CD8-positive, alpha-beta memory T cell (primary cell): ENCODE measurements around the gene SORCS2. TPM values are rescaled to one million over a fixed set of nuclear protein-coding genes. Genes with fewer than 3 reads are reported as not detected.

Experiments
- CTCF ChIA-PET: fragments of 350-600 bp; sonication (Branson Sonifier 250); formaldehyde crosslinking; loops from one replicate; lab custom pipeline; 2021; ENCODE audit warnings: antibody characterized with exemption; lab: Charles Lee
- POLR2A ChIA-PET: fragments of 350-600 bp; sonication (Branson Sonifier 250); formaldehyde crosslinking; loops from one replicate; lab custom pipeline; 2021; ENCODE audit warnings: antibody characterized with exemption; lab: Charles Lee
- DNase-seq, 5 donors: peaks; one replicate each; pipeline versions ENCODE4 v3.0.0 to v3.0.0-alpha.2; 2020 to 2022; ENCODE audit warnings: mixed read lengths in 1 of 5
- H3K27ac ChIP-seq: one replicate; pipeline ENCODE4 v1.7.0; 2013; ENCODE audit warnings: low read depth, mild to moderate bottlenecking, low read length, moderate library complexity
- H3K27me3 ChIP-seq: 2 replicates; pipeline ENCODE4 v1.7.0; 2013; ENCODE audit warnings: low read length, mild to moderate bottlenecking; ENCODE audit not compliant: insufficient read depth, poor library complexity, severe bottlenecking
- H3K36me3 ChIP-seq: 2 replicates; pipeline ENCODE4 v1.7.0; 2013; ENCODE audit warnings: mild to moderate bottlenecking, low read length, moderate library complexity; ENCODE audit not compliant: insufficient read depth
- H3K4me1 ChIP-seq: 2 replicates; pipeline ENCODE4 v1.7.0; 2013; ENCODE audit warnings: mild to moderate bottlenecking, low read length, moderate library complexity; ENCODE audit not compliant: insufficient read depth
- H3K4me3 ChIP-seq: 2 replicates; pipeline ENCODE4 v1.7.0; 2013; ENCODE audit warnings: mild to moderate bottlenecking, low read length
- H3K9me3 ChIP-seq: 2 replicates; pipeline ENCODE4 v1.7.0; 2013; ENCODE audit warnings: mild to moderate bottlenecking, low read length
- H3K27ac Mint-ChIP-seq, 8 donors: one replicate each; pipeline ENCODE4 v1.8.0; 2020 to 2021; ENCODE audit warnings: mixed read lengths in 8 of 8, mild to moderate bottlenecking in 6 of 8, inconsistent platforms in 3 of 8, moderate library complexity in 3 of 8
- H3K27me3 Mint-ChIP-seq, 2 donors: one replicate each; pipeline ENCODE4 v1.8.0; 2020 to 2021; ENCODE audit warnings: mixed read lengths in 2 of 2, mild to moderate bottlenecking in 1 of 2, moderate library complexity in 1 of 2
- H3K36me3 Mint-ChIP-seq, 3 donors: one replicate each; pipeline ENCODE4 v1.8.0; 2020 to 2021; ENCODE audit warnings: mixed read lengths in 3 of 3, inconsistent platforms in 1 of 3, mild to moderate bottlenecking in 1 of 3
- H3K4me1 Mint-ChIP-seq, 3 donors: one replicate each; pipeline ENCODE4 v1.8.0; 2020 to 2021; ENCODE audit warnings: mixed read lengths in 3 of 3, inconsistent platforms in 1 of 3, mild to moderate bottlenecking in 1 of 3
- H3K4me3 Mint-ChIP-seq, 7 donors: one replicate each; pipeline ENCODE4 v1.8.0; 2020 to 2021; ENCODE audit warnings: mixed read lengths in 7 of 7, mild to moderate bottlenecking in 6 of 7, moderate library complexity in 4 of 7, inconsistent platforms in 2 of 7
- H3K9me3 Mint-ChIP-seq, 5 donors: one replicate each; pipeline ENCODE4 v1.8.0; 2020 to 2022; ENCODE audit warnings: mixed read lengths in 5 of 5, mild to moderate bottlenecking in 3 of 5, moderate library complexity in 2 of 5, inconsistent platforms in 1 of 5
- polyA plus RNA-seq: library from polyadenylated mRNA; unstranded; fragments of 300-500 nt; fragmentation: Illumina TruSeq; gene quantifications from one replicate; pipeline ENCODE4 v1.2.3, GENCODE V29; 2021
- total RNA-seq, 2 experiments: library from RNA; stranded (reverse); gene quantifications; one replicate each; pipeline ENCODE4 v1.2.3, GENCODE V29; 2021

SORCS2 gene
- total and polyA plus RNA-seq, 3 experiments from 2014 or later = not detected

DNA sequence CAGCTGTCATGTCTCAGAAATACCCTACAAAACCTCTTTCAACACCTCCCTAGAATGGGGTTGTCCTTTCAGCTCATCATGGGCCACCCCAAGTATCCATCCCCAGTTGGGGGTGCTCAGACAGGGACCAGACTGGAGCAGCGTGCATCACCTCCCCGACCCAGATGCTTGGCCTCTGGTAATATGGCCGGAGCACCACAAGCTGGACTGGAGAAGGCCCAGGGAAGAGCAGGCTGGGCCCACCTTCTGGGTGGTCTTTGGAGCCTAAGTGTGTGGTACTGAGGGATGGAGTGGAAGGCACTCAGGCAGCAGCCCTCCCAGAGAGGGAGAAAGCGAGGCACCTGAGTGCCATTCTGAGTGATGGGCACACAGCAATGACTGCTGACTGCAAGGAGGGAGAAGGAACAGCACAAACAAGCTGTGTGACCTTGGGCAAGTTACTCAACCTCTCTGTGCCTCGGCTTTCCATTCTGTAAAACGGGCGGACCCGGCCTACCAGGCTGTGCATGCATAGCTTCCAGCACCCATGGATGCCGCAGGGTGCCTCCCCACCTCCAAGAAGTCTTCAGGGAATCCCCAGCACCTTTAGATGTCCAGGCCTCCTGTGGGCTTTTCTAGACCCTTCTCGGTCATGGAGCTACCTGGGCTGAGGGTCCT is 519.1 kb downstream of the SORCS2 start:
- Mint-ChIP-seq H3K36me3 (no peaks in the 10 kb centered on the region), H3K4me3 (no peak overlapping the region), H3K9me3 (peaks cover 0 to 2% (median 0%) of the 10 kb centered on the region in 5 donors), H3K27ac (peak overlapping the region in 1 of 8 donors; percentile 91), H3K27me3 (peaks cover 0 to under 1% of the 10 kb centered on the region in 2 donors), H3K4me1 (no peaks in the 10 kb centered on the region)
- H3K4me1 ChIP-seq = no peaks in the 10 kb centered on the region
- H3K36me3 ChIP-seq = no peaks in the 10 kb centered on the region
- no peaks in the 10 kb centered on the region for H3K27me3 ChIP-seq
- H3K9me3 ChIP-seq = no peaks in the 10 kb centered on the region
- H3K27ac ChIP-seq = no peak overlapping the region
- ChIA-PET POLR2A (no interaction called here), CTCF (no interaction called here)
- H3K4me3 ChIP-seq = no peak overlapping the region
- peak in 1 of 5 donors; percentile 33 for DNase-seq

DNA sequence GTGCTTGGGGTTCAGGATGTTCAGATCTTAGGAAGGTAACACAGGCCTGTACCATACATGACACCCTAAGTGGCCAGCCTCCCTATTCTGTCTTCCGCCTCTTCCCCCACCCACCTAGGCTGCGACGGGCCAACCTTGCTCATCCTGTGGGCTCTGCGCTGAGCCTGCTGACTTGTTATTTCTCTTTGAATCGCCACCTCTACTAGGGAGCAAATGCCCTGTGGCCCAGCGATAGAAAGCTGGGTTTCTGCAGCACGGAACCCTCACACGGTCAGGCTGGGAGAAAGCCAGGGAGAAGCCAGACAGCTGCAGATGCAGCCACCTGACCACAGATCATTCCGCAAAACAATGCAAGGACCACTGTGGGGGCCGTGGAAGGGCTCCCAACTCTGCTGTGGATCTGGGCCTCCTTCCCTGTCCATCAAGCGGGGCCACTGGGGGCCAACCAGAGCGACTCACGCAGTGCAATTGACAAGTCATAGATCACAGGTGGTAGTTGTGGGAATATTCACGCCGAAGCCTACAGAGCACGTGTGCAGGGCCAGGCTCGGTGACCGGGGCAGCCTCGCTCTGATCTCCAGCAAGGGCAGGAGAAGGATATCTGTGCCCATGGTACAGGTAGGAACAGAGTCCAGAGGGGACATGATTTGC is 519.8 kb downstream of the SORCS2 start:
- Mint-ChIP-seq H3K4me1 (no peaks in the 10 kb centered on the region), H3K9me3 (peaks cover 0 to 2% (median 0%) of the 10 kb centered on the region in 5 donors), H3K4me3 (no peak overlapping the region), H3K27me3 (peaks cover 0 to 5% of the 10 kb centered on the region in 2 donors), H3K36me3 (no peaks in the 10 kb centered on the region), H3K27ac (peak overlapping the region in 1 of 8 donors; percentile 8)
- no peaks in the 10 kb centered on the region for H3K4me1 ChIP-seq
- H3K27ac ChIP-seq = no peak overlapping the region
- H3K27me3 ChIP-seq = no peaks in the 10 kb centered on the region
- H3K9me3 ChIP-seq = no peaks in the 10 kb centered on the region
- DNase-seq = peak in 1 of 5 donors; percentile 15
- ChIA-PET POLR2A (no interaction called here), CTCF (no interaction called here)
- H3K4me3 ChIP-seq = no peak overlapping the region
- no peaks in the 10 kb centered on the region for H3K36me3 ChIP-seq

DNA sequence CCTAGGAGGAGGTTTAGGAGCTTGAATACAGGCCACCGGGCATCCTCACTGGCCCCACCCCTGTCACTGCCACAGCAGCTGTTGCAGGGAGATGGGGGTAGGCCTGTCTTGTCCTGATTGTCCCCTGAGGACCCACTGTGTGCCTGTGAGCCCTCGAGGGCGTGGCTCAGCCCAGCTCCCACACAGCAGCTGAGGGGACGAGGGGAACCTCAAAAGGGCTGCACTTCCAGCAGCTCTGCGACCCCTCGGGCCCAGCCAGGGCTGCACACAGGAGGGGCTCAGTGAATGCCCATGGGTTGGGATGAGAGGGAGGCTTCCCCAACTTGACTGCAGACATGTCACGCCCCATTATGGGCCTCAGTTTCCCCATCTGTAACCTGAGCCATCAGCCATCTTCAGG is 521.4 kb downstream of the SORCS2 start:
- Mint-ChIP-seq H3K4me3 (no peak overlapping the region), H3K27ac (peak overlapping the region in 1 of 8 donors; percentile 54), H3K4me1 (no peaks in the 10 kb centered on the region), H3K9me3 (peaks cover 0 to 2% (median 0%) of the 10 kb centered on the region in 5 donors), H3K36me3 (no peaks in the 10 kb centered on the region), H3K27me3 (peaks cover 0 to 19% of the 10 kb centered on the region in 2 donors)
- no peaks in the 10 kb centered on the region for H3K36me3 ChIP-seq
- H3K27ac ChIP-seq = no peak overlapping the region
- DNase-seq = peak in 1 of 5 donors; percentile 35
- CTCF ChIA-PET = no interaction called here
- H3K4me3 ChIP-seq = no peak overlapping the region
- H3K4me1 ChIP-seq = no peaks in the 10 kb centered on the region
- POLR2A ChIA-PET = no interaction called here
- no peaks in the 10 kb centered on the region for H3K27me3 ChIP-seq
- no peaks in the 10 kb centered on the region for H3K9me3 ChIP-seq

DNA sequence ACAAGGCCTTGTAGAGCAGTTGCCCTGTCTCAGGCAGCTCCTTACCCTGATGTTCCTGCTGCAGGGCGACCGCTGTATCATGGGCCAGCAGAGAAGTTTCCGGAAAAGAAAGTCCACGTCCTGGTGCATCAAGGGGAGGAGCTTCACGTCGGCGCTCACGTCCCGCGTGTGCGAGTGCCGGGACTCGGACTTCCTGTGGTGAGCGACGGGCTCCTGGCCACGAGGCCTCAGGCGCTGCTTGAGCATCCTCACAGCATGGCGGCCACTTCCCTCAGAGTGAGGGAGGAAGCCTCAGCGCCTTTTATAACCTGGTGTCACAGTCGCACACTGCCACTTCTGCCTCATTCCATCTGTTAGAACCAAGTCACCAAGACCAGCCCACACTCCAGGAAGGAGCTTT is 521.8 kb downstream of the SORCS2 start:
- ChIA-PET POLR2A (no interaction called here), CTCF (no interaction called here)
- Histone ChIP-seq H3K9me3 (no peaks in the 10 kb centered on the region), H3K27ac (no peak overlapping the region), H3K4me3 (no peak overlapping the region), H3K27me3 (no peaks in the 10 kb centered on the region), H3K4me1 (no peaks in the 10 kb centered on the region), H3K36me3 (no peaks in the 10 kb centered on the region)
- no peaks in the 10 kb centered on the region for H3K4me1 Mint-ChIP-seq
- H3K4me3 Mint-ChIP-seq = no peak overlapping the region
- H3K27me3 Mint-ChIP-seq = peaks cover 0 to 23% of the 10 kb centered on the region in 2 donors
- H3K27ac Mint-ChIP-seq = no peak overlapping the region
- DNase-seq = peak in 1 of 5 donors; percentile 31
- H3K9me3 Mint-ChIP-seq = peaks cover 0 to 2% (median 0%) of the 10 kb centered on the region in 5 donors
- H3K36me3 Mint-ChIP-seq = no peaks in the 10 kb centered on the region

DNA sequence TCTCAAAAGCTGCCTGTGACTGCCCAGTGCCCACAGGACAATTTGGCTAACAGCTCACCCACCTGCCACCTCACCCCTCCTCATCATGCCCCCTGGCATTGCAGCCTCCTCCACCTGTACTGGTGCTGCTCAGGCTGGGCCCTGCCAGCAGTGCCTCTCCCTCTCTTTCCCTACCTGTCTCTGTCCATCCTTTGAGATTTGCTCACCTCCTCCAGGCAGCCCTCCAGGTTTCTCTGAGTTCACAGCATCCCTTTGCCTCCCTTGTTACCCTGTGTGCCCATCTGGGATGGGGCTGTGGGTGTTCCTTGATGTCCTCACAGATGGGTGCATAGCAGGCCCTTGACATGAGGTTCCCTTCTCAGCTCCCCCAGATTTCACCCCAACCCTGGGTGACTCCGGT is 522.4 kb downstream of the SORCS2 start:
- H3K9me3 ChIP-seq = no peaks in the 10 kb centered on the region
- Mint-ChIP-seq H3K4me1 (no peaks in the 10 kb centered on the region), H3K9me3 (peaks cover 0 to 2% (median 0%) of the 10 kb centered on the region in 5 donors), H3K4me3 (no peak overlapping the region), H3K36me3 (no peaks in the 10 kb centered on the region), H3K27me3 (peaks cover 2 to 25% of the 10 kb centered on the region in 2 donors), H3K27ac (peak overlapping the region in 2 of 8 donors; percentile 52 to 77)
- no peaks in the 10 kb centered on the region for H3K27me3 ChIP-seq
- no peak overlapping the region for H3K4me3 ChIP-seq
- ChIA-PET CTCF (no interaction called here), POLR2A (no interaction called here)
- no peak overlapping the region for H3K27ac ChIP-seq
- H3K4me1 ChIP-seq = peaks cover 4% of the 10 kb centered on the region
- no peaks in the 10 kb centered on the region for H3K36me3 ChIP-seq
- peak in 1 of 5 donors; percentile 19 for DNase-seq

DNA sequence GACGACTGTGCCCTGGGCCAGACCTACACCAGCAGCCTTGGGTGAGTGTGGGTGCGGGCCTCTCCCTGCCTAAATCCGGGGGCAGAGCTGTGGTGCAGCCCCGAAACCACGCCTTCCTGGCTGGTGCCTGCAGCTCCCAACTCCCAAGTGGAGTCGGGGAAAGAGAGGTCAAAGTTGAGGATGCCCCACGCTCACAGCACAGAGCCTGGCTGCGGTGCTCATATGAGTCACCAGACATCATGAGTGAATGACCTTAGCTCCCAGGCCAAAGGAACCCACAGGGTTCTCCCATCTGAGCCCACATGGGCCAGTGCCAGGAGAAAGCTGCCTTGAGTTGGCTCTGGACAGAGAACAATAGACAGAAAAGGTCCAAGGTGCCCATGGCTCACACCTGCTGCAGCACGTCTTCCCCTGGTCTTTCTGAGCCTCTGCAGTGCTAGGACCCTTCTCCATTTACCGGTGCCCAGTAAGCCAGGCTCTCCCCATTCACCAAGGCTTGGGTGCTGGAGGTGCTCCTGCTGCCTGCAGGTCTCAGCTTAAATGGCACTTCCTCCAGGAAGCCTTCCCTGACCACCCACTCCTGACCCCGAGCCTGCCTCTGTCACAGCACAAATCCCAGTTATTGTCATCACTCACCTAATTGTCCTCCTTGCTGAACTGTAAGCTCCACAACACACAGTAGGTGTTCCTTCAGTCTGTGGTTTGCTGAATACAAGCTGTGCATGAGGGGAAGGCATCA is 523.1 kb downstream of the SORCS2 start:
- no peaks in the 10 kb centered on the region for H3K4me1 Mint-ChIP-seq

DNA sequence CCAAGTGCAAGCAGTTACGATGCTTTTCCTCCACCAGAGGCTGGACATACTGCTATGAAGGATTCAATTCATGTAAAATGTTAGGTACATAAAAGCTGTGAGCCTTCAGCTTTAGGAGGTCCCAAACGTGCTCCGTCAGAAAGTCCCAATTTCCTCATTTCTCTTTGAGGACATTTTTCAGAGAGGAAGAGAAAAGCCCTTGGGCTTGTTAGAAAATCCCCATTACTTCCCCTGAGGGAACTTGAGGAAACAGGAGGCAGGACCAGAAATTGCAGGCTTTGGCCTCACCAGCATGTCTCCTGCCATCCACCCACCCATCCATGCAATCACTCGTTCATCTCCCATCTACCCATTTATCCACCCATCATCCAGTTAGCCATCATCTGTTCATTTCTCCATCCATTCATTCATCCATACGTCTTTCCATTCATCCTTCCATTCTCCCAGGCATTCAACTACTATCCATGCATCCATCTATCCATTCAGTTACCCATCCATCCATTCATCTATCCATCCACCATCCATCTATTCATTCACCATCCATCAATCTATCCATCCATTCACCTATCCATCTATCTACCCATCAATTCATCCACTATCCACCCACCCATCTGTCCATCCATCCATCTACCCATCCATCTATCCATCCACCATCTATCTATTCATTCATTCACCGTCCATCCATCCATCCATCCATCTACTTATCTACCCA is 523.8 kb downstream of the SORCS2 start:
- Mint-ChIP-seq H3K9me3 (peaks cover 0 to 2% (median 0%) of the 10 kb centered on the region in 5 donors), H3K4me3 (no peak overlapping the region), H3K4me1 (no peaks in the 10 kb centered on the region), H3K27ac (peak overlapping the region in 1 of 8 donors; percentile 58), H3K36me3 (no peaks in the 10 kb centered on the region), H3K27me3 (peaks cover 9 to 35% of the 10 kb centered on the region in 2 donors)
- Histone ChIP-seq H3K27me3 (no peaks in the 10 kb centered on the region), H3K4me1 (peaks cover 5% of the 10 kb centered on the region), H3K9me3 (no peaks in the 10 kb centered on the region), H3K27ac (no peak overlapping the region), H3K36me3 (no peaks in the 10 kb centered on the region), H3K4me3 (no peak overlapping the region)
- no peak for DNase-seq
- POLR2A ChIA-PET = no interaction called here
- CTCF ChIA-PET = no interaction called here

More for the DNA sequence above, 523.1 kb downstream of the SORCS2 start:
- no peaks in the 10 kb centered on the region for H3K36me3 ChIP-seq
- no peaks in the 10 kb centered on the region for H3K27me3 ChIP-seq
- Mint-ChIP-seq H3K36me3 (no peaks in the 10 kb centered on the region), H3K27me3 (peaks cover 7 to 32% of the 10 kb centered on the region in 2 donors), H3K4me3 (no peak overlapping the region), H3K9me3 (peaks cover 0 to 2% (median 0%) of the 10 kb centered on the region in 5 donors), H3K27ac (peak overlapping the region in 1 of 8 donors; percentile 58)
- H3K27ac ChIP-seq = no peak overlapping the region
- H3K9me3 ChIP-seq = no peaks in the 10 kb centered on the region
- H3K4me3 ChIP-seq = no peak overlapping the region
- ChIA-PET CTCF (no interaction called here), POLR2A (no interaction called here)
- H3K4me1 ChIP-seq = peaks cover 5% of the 10 kb centered on the region
- no peak for DNase-seq
